Stomach (tissue), 4 donors: ENCODE measurements around the gene MYO18B.

Experiments used
- CTCF ChIP-seq, 7 experiments: fragments of 450-650 bp in 4 of 7; fragments of 200-600 bp in 3 of 7; sonication (generic) in 3 of 7; IDR thresholded peaks; one replicate each; pipeline ENCODE4 v1.5.1; 2016 to 2019; ENCODE audit warnings: antibody characterized with exemption in 7 of 7, control low read depth in 2 of 7, mild to moderate bottlenecking in 1 of 7
- POLR2A ChIP-seq, 4 donors: fragments of 450-650 bp; IDR thresholded peaks; one replicate each; pipeline ENCODE4 v1.6.1; 2016; ENCODE audit warnings: antibody characterized with exemption in 4 of 4, control low read depth in 2 of 4, mild to moderate bottlenecking in 1 of 4, moderate library complexity in 1 of 4
- POLR2AphosphoS5 ChIP-seq, 3 donors: sonication (generic); formaldehyde crosslinking; IDR thresholded peaks; one replicate each; pipeline ENCODE4 v1.6.1; 2016; ENCODE audit warnings: antibody characterized with exemption in 3 of 3

- TF ChIP-seq CTCF (IDR thresholded peaks at IDR 0.05) (no peak), POLR2A (IDR thresholded peaks at IDR 0.05) (no peak), POLR2AphosphoS5 (IDR thresholded peaks at IDR 0.05) (no peak)
Observed at GRCh38 chr22:26064048-26064447, 322.1 kb downstream of the MYO18B start.
